ENCODE results near the gene CLIP3. TPM values are rescaled to one million over a fixed set of nuclear protein-coding genes. Genes with fewer than 3 reads are reported as not detected.

CLIP3 gene
- total and polyA plus RNA-seq, 9 of the 15 experiments (the other 6 are each of a cell fraction or from before 2014, with no cell fraction given), result 0.01 to 0.50 (median 0.15) TPM; not detected in 1

DNA sequence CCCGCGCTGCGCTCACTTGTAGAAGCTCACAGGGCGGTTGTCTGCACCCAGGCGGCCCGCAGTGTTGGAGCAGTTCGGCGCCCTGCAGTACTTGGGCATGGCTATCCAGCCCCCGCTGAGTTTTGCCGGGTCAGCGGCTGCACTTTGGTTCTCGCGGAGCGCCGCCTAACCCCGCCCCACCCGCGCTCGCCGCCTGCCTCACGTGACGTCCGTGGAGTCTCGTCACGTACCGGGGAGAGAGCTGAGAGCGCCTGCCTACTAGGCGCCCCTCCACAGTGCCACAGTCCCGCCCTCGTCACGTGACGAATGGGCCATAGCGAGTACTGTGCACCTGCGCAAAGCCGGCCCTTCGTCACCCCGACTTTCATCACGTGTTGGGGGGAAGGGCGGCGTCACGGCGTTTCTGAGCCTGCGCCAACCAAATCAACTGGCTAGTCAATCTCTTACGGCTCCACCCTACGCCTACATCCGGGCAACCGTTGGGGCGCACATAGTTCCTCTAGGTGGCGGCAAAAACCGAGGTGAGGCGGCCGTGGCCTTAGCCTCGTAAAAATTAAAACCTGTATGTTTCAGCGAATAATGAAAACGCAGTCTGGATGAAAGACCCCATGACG, 21.6 kb upstream of the CLIP3 start, which contains the start of gene THAP8 (continued):
- TF ChIP-seq, protein P1, sequence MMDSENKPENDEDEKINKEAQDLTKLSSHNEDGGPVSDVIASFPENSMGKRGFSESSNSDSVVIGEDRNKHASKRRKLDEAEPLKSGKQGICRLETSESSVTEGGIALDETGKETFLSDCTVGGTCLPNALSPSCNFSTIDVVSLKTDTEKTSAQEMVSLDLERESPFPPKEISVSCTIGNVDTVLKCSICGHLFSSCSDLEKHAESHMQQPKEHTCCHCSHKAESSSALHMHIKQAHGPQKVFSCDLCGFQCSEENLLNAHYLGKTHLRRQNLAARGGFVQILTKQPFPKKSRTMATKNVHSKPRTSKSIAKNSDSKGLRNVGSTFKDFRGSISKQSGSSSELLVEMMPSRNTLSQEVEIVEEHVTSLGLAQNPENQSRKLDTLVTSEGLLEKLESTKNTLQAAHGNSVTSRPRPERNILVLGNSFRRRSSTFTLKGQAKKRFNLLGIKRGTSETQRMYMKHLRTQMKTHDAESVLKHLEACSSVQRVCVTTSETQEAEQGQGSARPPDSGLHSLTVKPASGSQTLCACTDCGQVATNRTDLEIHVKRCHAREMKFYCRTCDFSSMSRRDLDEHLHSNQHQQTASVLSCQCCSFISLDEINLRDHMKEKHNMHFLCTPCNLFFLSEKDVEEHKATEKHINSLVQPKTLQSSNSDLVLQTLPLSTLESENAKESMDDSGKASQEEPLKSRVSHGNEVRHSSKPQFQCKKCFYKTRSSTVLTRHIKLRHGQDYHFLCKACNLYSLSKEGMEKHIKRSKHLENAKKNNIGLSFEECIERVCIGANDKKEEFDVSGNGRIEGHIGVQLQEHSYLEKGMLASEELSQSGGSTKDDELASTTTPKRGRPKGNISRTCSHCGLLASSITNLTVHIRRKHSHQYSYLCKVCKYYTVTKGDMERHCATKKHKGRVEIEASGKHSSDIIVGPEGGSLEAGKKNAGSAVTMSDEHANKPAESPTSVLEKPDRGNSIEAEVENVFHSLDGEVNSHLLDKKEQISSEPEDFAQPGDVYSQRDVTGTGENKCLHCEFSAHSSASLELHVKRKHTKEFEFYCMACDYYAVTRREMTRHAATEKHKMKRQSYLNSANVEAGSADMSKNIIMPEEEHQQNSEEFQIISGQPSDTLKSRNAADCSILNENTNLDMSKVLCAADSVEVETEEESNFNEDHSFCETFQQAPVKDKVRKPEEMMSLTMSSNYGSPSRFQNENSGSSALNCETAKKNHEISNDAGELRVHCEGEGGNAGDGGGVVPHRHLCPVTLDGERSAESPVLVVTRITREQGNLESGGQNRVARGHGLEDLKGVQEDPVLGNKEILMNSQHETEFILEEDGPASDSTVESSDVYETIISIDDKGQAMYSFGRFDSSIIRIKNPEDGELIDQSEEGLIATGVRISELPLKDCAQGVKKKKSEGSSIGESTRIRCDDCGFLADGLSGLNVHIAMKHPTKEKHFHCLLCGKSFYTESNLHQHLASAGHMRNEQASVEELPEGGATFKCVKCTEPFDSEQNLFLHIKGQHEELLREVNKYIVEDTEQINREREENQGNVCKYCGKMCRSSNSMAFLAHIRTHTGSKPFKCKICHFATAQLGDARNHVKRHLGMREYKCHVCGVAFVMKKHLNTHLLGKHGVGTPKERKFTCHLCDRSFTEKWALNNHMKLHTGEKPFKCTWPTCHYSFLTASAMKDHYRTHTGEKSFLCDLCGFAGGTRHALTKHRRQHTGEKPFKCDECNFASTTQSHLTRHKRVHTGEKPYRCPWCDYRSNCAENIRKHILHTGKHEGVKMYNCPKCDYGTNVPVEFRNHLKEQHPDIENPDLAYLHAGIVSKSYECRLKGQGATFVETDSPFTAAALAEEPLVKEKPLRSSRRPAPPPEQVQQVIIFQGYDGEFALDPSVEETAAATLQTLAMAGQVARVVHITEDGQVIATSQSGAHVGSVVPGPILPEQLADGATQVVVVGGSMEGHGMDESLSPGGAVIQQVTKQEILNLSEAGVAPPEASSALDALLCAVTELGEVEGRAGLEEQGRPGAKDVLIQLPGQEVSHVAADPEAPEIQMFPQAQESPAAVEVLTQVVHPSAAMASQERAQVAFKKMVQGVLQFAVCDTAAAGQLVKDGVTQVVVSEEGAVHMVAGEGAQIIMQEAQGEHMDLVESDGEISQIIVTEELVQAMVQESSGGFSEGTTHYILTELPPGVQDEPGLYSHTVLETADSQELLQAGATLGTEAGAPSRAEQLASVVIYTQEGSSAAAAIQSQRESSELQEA (IDR thresholded peaks at IDR 0.05; ENCODE audit: low read depth), result no peak
- TF ChIP-seq CHD1 (IDR thresholded peaks at IDR 0.05; ENCODE audit: low read length) (no peak), BRCA1 (IDR thresholded peaks at IDR 0.05) (no peak), BRCA1 (CRISPR knock-in tag; IDR thresholded peaks at IDR 0.05) (no peak), KDM4B (IDR thresholded peaks at IDR 0.05; ENCODE audit: borderline replicate concordance in 2 of 2, low read depth in 1 of 2) (no peak; a peak in 1 of 4 replicates), DACH1 (IDR thresholded peaks at IDR 0.05; ENCODE audit: partially characterized antibody) (no peak), MTA2 (IDR thresholded peaks at IDR 0.05; ENCODE audit: low read depth) (no peak), ZKSCAN3 (CRISPR knock-in tag; IDR thresholded peaks at IDR 0.05) (no peak), ZBTB17 (CRISPR knock-in tag; IDR thresholded peaks at IDR 0.05) (no peak), CBFA2T2 (conservative IDR thresholded peaks at IDR 0.05) (peak; percentile 95), ZBTB1 (CRISPR knock-in tag; IDR thresholded peaks at IDR 0.05; ENCODE audit: borderline replicate concordance, low read depth) (peak; percentile 27; the same call in 1 of the 2 replicates), RBM14 (IDR thresholded peaks at IDR 0.05; ENCODE audit: borderline replicate concordance, insufficient read depth, low read depth, low read length) (no peak), SMARCA5 (IDR thresholded peaks at IDR 0.05) (no peak; the same call in 1 of the 2 replicates), MCM2 (IDR thresholded peaks at IDR 0.05; ENCODE audit: low read depth) (no peak), ZNF77 (CRISPR knock-in tag; IDR thresholded peaks at IDR 0.05) (no peak), ZNF830 (CRISPR knock-in tag; IDR thresholded peaks at IDR 0.05) (no peak)
- TF ChIP-seq, protein P2, sequence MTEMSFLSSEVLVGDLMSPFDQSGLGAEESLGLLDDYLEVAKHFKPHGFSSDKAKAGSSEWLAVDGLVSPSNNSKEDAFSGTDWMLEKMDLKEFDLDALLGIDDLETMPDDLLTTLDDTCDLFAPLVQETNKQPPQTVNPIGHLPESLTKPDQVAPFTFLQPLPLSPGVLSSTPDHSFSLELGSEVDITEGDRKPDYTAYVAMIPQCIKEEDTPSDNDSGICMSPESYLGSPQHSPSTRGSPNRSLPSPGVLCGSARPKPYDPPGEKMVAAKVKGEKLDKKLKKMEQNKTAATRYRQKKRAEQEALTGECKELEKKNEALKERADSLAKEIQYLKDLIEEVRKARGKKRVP (CRISPR knock-in tag; IDR thresholded peaks at IDR 0.05), result no peak

All from K562 (cell line).